ENCODE data around the gene ARGLU1.
A peak's percentile ranks its signal among the peaks of the same experiment; 100 is the strongest.
"Not testable (repeated sequence)": the region's sequence is repeated elsewhere in the genome, so short reads cannot be mapped to it uniquely, and the experiment has no call there.

The ARGLU1 gene, protein sequence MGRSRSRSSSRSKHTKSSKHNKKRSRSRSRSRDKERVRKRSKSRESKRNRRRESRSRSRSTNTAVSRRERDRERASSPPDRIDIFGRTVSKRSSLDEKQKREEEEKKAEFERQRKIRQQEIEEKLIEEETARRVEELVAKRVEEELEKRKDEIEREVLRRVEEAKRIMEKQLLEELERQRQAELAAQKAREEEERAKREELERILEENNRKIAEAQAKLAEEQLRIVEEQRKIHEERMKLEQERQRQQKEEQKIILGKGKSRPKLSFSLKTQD

GRCh38 chr13:106567474-106568298, at the start of gene ARGLU1:
Gene ARGLU1, minus strand, starts transcription at chr13:106568137. Its CDS starts 218 bp downstream, at chr13:106567919.
- DNase-seq (ENCODE audit: low read depth in 2 of 2) = peak; percentile 90 to 94

DNA sequence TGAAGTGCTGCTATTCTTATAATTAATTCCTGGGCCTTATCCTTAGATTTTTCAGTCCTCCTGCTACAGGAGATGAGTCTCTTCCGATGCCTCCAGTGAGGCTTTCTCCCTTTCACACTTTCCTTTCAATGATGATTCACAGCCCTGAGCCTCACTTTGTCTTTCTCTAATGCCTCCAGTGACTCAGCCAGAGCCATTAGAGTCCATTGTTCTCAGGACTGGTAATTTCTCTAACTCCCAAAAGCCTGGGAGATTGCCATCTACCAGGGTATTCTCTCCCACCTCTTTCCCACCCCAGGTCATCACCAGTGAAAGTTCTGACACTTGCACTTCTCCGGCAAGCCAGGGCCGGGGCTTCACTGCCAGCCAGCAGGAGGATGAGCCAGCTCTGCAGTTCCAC, 49.6 kb upstream of the ARGLU1 start:
- no peak for DNase-seq (ENCODE audit: low read depth in 2 of 2)

DNA sequence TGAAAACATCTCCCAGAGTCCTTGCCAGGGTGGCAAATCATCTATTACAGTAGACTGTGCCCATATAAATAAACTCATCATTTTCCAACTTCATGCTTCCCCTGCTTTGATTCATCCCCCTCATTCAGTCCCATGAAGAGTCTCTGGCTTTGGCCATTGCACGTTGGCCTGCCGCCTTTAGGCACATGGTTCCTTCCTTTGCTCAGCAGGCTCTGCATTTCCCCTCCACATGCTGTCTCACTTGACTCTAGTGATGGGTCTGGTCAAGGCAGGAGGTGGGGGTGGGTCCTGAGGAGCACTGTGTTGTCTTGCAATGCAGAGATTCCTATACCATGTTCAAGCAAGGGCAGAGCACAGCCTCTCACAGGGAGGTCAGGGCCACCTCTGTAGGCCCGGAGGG, 48.8 kb upstream of the ARGLU1 start:
- no peak for DNase-seq (ENCODE audit: low read depth in 2 of 2)

DNA sequence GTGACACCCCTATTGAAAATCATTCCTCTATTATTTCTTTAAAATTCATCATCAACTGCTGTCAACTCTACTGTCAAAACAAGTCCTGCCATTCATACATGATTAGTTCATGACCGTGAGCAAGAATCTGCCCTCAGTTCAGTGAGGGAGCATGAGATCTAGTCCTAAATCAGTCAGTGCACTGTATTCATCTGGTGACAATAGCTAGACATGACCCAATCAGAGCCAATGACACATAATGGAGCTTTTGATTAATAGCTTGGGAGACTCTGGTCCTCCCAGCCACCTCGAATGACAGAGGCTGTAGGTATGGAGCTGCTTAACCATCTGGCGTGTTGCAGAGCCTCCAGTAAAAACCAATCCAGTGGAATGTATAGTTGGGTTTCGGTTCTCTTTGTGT, 46.9 kb upstream of the ARGLU1 start:
- DNase-seq (ENCODE audit: low read depth in 2 of 2) = no peak

DNA sequence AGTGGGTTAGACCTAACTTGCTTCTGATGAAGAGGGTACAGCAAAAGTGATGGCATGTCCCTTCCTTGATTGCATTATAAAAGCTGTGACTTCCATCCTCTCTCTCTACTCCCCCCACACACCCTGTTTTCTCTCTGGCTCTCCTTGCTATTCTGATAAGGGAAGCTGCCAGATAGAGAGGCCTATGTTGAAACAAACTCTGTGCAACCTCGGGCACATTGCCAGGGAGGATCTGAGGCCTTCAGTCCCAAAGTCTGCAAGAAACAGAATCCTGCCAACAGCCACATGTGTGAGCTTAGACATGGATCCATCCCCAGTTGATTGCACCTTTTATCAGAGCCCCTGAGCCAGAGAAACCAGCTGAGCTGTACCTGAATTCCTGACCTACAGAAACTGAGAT, 44.8 kb upstream of the ARGLU1 start:
- DNase-seq (ENCODE audit: low read depth in 2 of 2) = no peak

DNA sequence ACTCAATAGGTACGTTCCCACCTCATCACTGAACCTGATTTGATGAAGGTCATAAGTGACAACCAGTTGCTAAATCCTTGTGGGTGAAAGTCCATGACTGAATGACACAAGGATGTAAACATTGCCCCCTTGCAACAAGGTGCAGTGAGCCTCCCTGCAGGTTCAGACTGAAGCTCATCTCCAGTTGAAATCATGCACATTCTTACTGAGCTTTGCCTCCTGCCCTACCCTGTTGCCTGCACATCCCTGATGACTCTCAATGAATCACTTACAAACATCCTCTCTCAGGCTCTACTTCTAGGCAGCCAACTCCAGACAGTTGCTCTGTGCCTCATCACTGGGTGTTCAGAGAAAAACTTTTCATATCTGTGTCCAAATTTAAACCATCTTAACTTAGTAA, 42.5 kb upstream of the ARGLU1 start:
- DNase-seq (ENCODE audit: low read depth in 2 of 2) = no peak

GRCh38 chr13:106609116-106609515, 41.2 kb upstream of the ARGLU1 start:
- no peak for DNase-seq (ENCODE audit: low read depth in 2 of 2)

GRCh38 chr13:106603546-106603945, 35.6 kb upstream of the ARGLU1 start:
- DNase-seq (ENCODE audit: low read depth in 2 of 2) = no peak

DNA sequence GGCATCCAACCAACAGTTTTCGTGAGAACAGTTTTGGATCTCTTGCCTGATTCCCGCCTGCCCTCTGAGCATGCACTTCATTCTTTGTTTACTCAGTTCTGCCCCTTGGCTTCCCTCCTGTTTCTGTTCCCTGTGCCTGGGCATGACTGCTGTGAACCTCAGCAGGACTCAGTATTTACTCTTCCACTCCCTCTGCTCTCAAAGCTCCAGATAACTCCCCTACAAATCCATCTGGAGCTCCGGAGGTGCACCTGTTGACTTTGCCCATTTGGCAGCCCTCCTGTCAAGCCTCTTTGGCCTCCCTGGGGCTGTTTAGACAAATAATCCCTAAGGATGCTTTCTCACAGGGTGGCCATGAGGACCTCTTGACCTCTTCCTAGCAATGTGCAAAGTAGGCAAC, 34.2 kb upstream of the ARGLU1 start:
- DNase-seq (ENCODE audit: low read depth in 2 of 2) = no peak

GRCh38 chr13:106601489-106601888, 33.6 kb upstream of the ARGLU1 start:
- DNase-seq (ENCODE audit: low read depth in 2 of 2) = no peak

GRCh38 chr13:106600798-106601135, 32.8 kb upstream of the ARGLU1 start:
- DNase-seq (ENCODE audit: low read depth in 2 of 2) = not testable (repeated sequence)

- DNase-seq (ENCODE audit: low read depth in 2 of 2) = no peak
These were observed 32.2 kb upstream of the ARGLU1 start for GRCh38 chr13:106599875-106600797.

DNA sequence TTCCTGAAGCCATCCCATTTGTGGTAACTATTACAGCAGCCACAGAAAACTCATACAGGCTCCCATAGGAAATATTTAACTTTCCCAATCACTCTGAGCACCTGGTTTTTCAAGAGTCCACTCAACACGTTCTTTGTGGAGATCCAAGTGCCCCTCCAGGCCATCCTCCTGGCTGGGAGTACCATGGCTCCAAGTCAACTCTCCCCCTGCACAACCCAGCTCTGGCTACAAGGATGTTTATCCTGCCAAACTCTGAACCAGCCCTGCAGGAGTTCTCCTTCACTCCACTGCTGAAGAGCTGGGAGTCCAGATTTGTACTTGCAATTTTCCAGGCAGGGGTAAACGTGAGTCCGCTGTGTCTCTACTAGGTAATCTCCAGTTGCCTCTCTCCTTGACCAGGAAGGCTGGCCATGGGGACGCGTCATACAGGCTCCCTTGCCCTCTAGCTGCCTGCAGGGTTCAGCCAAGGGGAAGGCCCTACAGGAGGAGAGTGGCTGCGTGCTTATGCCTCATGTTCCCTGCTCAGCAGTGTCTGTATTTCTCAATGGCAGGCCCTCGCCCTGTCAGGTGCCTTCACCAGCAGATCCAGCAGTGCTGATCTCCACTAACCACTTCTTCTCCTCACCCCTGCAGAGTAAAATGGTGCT, 29.9 kb upstream of the ARGLU1 start:
- no peak for DNase-seq (ENCODE audit: low read depth in 2 of 2)

GRCh38 chr13:106597186-106597585, 29.2 kb upstream of the ARGLU1 start:
- no peak for DNase-seq (ENCODE audit: low read depth in 2 of 2)

DNA sequence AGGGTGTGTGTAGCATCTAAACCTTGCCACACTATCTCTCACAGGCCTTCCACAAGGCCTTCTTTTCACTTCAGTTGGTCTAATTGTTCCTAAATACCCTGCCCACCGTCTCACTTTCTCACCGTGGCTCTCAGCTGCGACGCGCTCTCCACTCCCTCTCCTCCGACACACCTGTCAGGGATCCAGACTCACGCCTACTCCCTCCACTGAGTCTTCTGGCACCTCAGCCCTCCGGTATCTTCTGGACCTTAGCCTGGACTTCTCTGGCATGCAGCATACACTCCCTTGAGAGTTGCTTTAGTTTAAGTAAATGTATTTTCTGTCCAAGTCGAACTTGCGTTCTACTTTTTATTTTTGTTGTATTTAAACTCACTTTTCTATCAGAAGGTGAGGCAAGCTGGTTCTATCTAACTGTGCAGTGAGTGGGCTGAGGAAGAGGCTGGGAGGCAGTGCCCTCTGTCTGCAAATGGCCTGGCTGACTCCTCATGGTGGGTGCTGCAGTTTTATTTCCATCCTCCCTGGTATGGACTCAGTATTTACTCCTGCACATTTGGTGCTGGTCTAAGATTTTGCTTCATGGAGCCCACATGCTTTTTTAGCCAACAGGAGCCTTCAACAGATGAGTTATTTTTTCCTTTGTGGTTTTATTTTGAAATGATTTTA, 28.5 kb upstream of the ARGLU1 start:
- no peak for DNase-seq (ENCODE audit: low read depth in 2 of 2)

- DNase-seq (ENCODE audit: low read depth in 2 of 2) = no peak
These were observed 27.7 kb upstream of the ARGLU1 start for GRCh38 chr13:106595625-106596024.

DNA sequence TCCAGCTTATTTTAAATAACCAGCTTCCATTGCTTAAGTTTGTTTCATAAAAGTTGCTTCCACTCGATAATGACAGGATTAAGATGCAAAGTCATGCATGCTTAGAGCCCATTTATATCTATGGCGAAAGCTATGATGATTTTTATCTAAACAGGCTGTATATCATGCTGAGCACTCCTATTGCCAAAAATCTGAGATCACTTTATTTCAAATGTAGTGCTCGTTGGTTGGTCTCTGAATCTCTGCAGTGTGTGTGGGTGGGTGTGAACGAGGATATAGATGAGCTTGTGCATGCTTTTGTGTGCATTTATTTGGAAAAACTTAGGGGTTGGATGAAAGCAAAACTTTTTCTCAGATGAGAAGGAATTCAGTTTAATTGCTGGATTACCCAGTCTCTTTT, 27.0 kb upstream of the ARGLU1 start:
- DNase-seq (ENCODE audit: low read depth in 2 of 2) = no peak

- DNase-seq (ENCODE audit: low read depth in 2 of 2) = no peak
These were observed 25.2 kb upstream of the ARGLU1 start for GRCh38 chr13:106593132-106593531.

GRCh38 chr13:106591299-106591698, 23.4 kb upstream of the ARGLU1 start:
- DNase-seq (ENCODE audit: low read depth in 2 of 2) = no peak

GRCh38 chr13:106589716-106590115, 21.8 kb upstream of the ARGLU1 start:
- DNase-seq (ENCODE audit: low read depth in 2 of 2) = no peak

- no peak for DNase-seq (ENCODE audit: low read depth in 2 of 2)
These were observed 20.4 kb upstream of the ARGLU1 start for GRCh38 chr13:106588367-106588766.
